ENCODE measurements around the gene SPEN. TPM values are rescaled to one million over a fixed set of nuclear protein-coding genes. Genes with fewer than 3 reads are reported as not detected.
A peak's percentile ranks its signal among the peaks of the same experiment; 100 is the strongest.
"Not testable (repeated sequence)": the region's sequence is repeated elsewhere in the genome, so short reads cannot be mapped to it uniquely, and the experiment has no call there.

The SPEN gene
- polyA plus RNA-seq, 1 donor (not counting 4 experiments of a cell fraction or from before 2014, with no cell fraction given), result 8.9 TPM

- Histone ChIP-seq H3K27ac (ENCODE audit: control insufficient read depth, insufficient read depth, low read length) (no peak overlapping the region), H3K4me2 (ENCODE audit: control insufficient read depth, extremely low read depth, insufficient read depth, low read depth, low read length) (no peak overlapping the region), H3K9me1 (ENCODE audit: control insufficient read depth, extremely low read depth, insufficient read depth, low read length) (no peaks in the 10 kb centered on the region), H3K4me1 (ENCODE audit: control insufficient read depth, extremely low read depth, insufficient read depth, low read length) (peaks cover 7% of the 10 kb centered on the region), H3K4me3 (ENCODE audit: control insufficient read depth in 2 of 3, extremely low read depth in 1 of 3, insufficient read depth in 2 of 3, low read depth in 1 of 3, low read length in 3 of 3) (no peak overlapping the region), H3K27me3 (ENCODE audit: control insufficient read depth, extremely low read depth, insufficient read depth, low read length) (no peaks in the 10 kb centered on the region), H3K79me2 (ENCODE audit: control insufficient read depth, insufficient read depth, low read length) (peaks cover 98% of the 10 kb centered on the region), H2AFZ (ENCODE audit: control insufficient read depth, low read length) (no peak overlapping the region), H4K20me1 (ENCODE audit: control insufficient read depth, extremely low read depth, insufficient read depth, low read length) (peaks cover 6% of the 10 kb centered on the region), H3K9ac (ENCODE audit: control insufficient read depth, extremely low read depth, insufficient read depth, low read length) (no peak overlapping the region), H3K9me3 (ENCODE audit: control insufficient read depth, low read depth, low read length) (no peaks in the 10 kb centered on the region), H3K36me3 (ENCODE audit: control insufficient read depth in 2 of 2, extremely low read depth in 1 of 2, insufficient read depth in 2 of 2, low read length in 2 of 2) (peaks cover 3 to 9% of the 10 kb centered on the region in 2 experiments)
- DNase-seq (ENCODE audit: low read depth, low spot score) (no peak), FAIRE-seq (no peak)
- TF ChIP-seq CTCF (optimal IDR thresholded peaks at IDR 0.05 in 1 of 3, IDR thresholded peaks at IDR 0.05 in 1 of 3, conservative IDR thresholded peaks at IDR 0.05 in 1 of 3; ENCODE audit: extremely low read depth in 1 of 3, insufficient read depth in 2 of 3, low read length in 3 of 3) (no peak), EZH2 (IDR thresholded peaks at IDR 0.05; ENCODE audit: low read length) (no peak)
- dilution Hi-C loops (cut with MboI; ENCODE audit: extremely low pct_ligation_motif_present, low sequenced_read_pairs), result no loop called here
These were observed 47.7 kb downstream of the SPEN start for GRCh38 chr1:15895233-15895632.

- DNase-seq (ENCODE audit: low read depth, low spot score); H3K4me2 ChIP-seq (ENCODE audit: control insufficient read depth, extremely low read depth, insufficient read depth, low read depth, low read length); H3K27me3 ChIP-seq (ENCODE audit: control insufficient read depth, extremely low read depth, insufficient read depth, low read length); H3K9ac ChIP-seq (ENCODE audit: control insufficient read depth, extremely low read depth, insufficient read depth, low read length); H3K9me1 ChIP-seq (ENCODE audit: control insufficient read depth, extremely low read depth, insufficient read depth, low read length); H2AFZ ChIP-seq (ENCODE audit: control insufficient read depth, low read length); H4K20me1 ChIP-seq (ENCODE audit: control insufficient read depth, extremely low read depth, insufficient read depth, low read length); H3K36me3 ChIP-seq (ENCODE audit: control insufficient read depth in 2 of 2, extremely low read depth in 1 of 2, insufficient read depth in 2 of 2, low read length in 2 of 2); dilution Hi-C loops (cut with MboI; ENCODE audit: extremely low pct_ligation_motif_present, low sequenced_read_pairs); FAIRE-seq; H3K4me3 ChIP-seq (ENCODE audit: control insufficient read depth in 2 of 3, extremely low read depth in 1 of 3, insufficient read depth in 2 of 3, low read depth in 1 of 3, low read length in 3 of 3); H3K9me3 ChIP-seq (ENCODE audit: control insufficient read depth, low read depth, low read length): not testable (repeated sequence)
- Histone ChIP-seq H3K79me2 (ENCODE audit: control insufficient read depth, insufficient read depth, low read length) (peaks cover 98% of the 10 kb centered on the region), H3K27ac (ENCODE audit: control insufficient read depth, insufficient read depth, low read length) (peak overlapping the region; percentile 41), H3K4me1 (ENCODE audit: control insufficient read depth, extremely low read depth, insufficient read depth, low read length) (peaks cover 11% of the 10 kb centered on the region)
These were observed 49.5 kb downstream of the SPEN start for GRCh38 chr1:15896841-15897610.

Data from keratinocyte (primary cell).